Measurements from ENCODE around the gene ZNF750.

The ZNF750 gene

GRCh38 chr17:82856361-82856760 lies 16.5 kb upstream of the ZNF750 start:
- Histone ChIP-seq H3K9ac (ENCODE audit: low read length) (no peak overlapping the region), H3K4me2 (ENCODE audit: low read length) (no peak overlapping the region), H3K36me3 (ENCODE audit: insufficient read depth, low read length) (no peaks in the 10 kb centered on the region; the same call in 1 of the 2 replicates), H3K79me2 (ENCODE audit: insufficient read depth, low read length) (no peaks in the 10 kb centered on the region), H3K9me2 (ENCODE audit: low read depth, low read length) (no peaks in the 10 kb centered on the region), H3K4me3 (ENCODE audit: low read depth, low read length, poor library complexity, severe bottlenecking) (no peak overlapping the region), H2AFZ (ENCODE audit: low read length) (no peak overlapping the region), H3K27ac (ENCODE audit: low read depth, low read length, poor library complexity, severe bottlenecking) (no peak overlapping the region), H3F3A (ENCODE audit: insufficient read depth, low read length) (no peaks in the 10 kb centered on the region), H4K20me1 (ENCODE audit: insufficient read depth, low read length) (no peaks in the 10 kb centered on the region), H3K4me1 (ENCODE audit: insufficient read depth, low read length, severe bottlenecking) (peaks cover 27% of the 10 kb centered on the region), H3K27me3 (ENCODE audit: insufficient read depth, low read length) (no peaks in the 10 kb centered on the region), H3K9me3 (ENCODE audit: low read length) (no peaks in the 10 kb centered on the region)
- TF ChIP-seq, protein P1, sequence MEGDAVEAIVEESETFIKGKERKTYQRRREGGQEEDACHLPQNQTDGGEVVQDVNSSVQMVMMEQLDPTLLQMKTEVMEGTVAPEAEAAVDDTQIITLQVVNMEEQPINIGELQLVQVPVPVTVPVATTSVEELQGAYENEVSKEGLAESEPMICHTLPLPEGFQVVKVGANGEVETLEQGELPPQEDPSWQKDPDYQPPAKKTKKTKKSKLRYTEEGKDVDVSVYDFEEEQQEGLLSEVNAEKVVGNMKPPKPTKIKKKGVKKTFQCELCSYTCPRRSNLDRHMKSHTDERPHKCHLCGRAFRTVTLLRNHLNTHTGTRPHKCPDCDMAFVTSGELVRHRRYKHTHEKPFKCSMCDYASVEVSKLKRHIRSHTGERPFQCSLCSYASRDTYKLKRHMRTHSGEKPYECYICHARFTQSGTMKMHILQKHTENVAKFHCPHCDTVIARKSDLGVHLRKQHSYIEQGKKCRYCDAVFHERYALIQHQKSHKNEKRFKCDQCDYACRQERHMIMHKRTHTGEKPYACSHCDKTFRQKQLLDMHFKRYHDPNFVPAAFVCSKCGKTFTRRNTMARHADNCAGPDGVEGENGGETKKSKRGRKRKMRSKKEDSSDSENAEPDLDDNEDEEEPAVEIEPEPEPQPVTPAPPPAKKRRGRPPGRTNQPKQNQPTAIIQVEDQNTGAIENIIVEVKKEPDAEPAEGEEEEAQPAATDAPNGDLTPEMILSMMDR (IDR thresholded peaks at IDR 0.05; ENCODE audit: low read length): no peak
- no peak for TF ChIP-seq EZH2 (IDR thresholded peaks at IDR 0.05; ENCODE audit: borderline replicate concordance, low read length)

GRCh38 chr17:82854226-82854625 lies 14.4 kb upstream of the ZNF750 start:
- H3K4me2 ChIP-seq (ENCODE audit: low read length): no peak overlapping the region
- H3K4me3 ChIP-seq (ENCODE audit: low read depth, low read length, poor library complexity, severe bottlenecking): no peak overlapping the region
- H4K20me1 ChIP-seq (ENCODE audit: insufficient read depth, low read length): no peaks in the 10 kb centered on the region
- no peaks in the 10 kb centered on the region for H3F3A ChIP-seq (ENCODE audit: insufficient read depth, low read length)
- no peaks in the 10 kb centered on the region for H3K9me2 ChIP-seq (ENCODE audit: low read depth, low read length)
- TF ChIP-seq, protein P1 (IDR thresholded peaks at IDR 0.05; ENCODE audit: low read length): no peak
- no peaks in the 10 kb centered on the region for H3K79me2 ChIP-seq (ENCODE audit: insufficient read depth, low read length)
- H3K9ac ChIP-seq (ENCODE audit: low read length): no peak overlapping the region
- H2AFZ ChIP-seq (ENCODE audit: low read length): no peak overlapping the region
- peaks cover 8% of the 10 kb centered on the region; the same call in 1 of the 2 replicates for H3K36me3 ChIP-seq (ENCODE audit: insufficient read depth, low read length)
- H3K27me3 ChIP-seq (ENCODE audit: insufficient read depth, low read length): no peaks in the 10 kb centered on the region
- peaks cover 12% of the 10 kb centered on the region for H3K4me1 ChIP-seq (ENCODE audit: insufficient read depth, low read length, severe bottlenecking)
- no peak overlapping the region for H3K27ac ChIP-seq (ENCODE audit: low read depth, low read length, poor library complexity, severe bottlenecking)
- no peaks in the 10 kb centered on the region for H3K9me3 ChIP-seq (ENCODE audit: low read length)

DNA sequence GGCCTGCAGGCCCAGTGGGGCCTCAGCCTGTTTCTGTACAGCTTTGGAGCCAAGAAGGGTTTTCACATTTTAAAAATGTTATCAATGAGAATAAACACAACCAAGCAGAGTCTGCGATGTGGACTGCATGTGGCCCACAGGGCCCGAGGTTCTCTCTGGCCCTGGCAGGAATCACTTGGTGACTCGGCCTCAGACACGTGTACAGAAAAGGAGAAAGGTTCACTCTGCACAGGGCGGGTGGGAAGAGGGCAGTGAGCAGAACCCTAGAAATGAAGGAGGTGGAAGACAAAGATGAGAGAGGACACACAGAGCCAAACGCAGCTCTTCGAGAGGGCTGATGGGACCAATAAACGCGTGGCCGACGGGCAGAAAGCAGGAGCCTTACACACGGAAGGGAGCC lies 11.6 kb upstream of the ZNF750 start:
- Histone ChIP-seq H3F3A (ENCODE audit: insufficient read depth, low read length) (no peaks in the 10 kb centered on the region), H3K9me3 (ENCODE audit: low read length) (no peaks in the 10 kb centered on the region), H3K27me3 (ENCODE audit: insufficient read depth, low read length) (no peaks in the 10 kb centered on the region), H3K9ac (ENCODE audit: low read length) (no peak overlapping the region), H2AFZ (ENCODE audit: low read length) (no peak overlapping the region), H3K4me3 (ENCODE audit: low read depth, low read length, poor library complexity, severe bottlenecking) (no peak overlapping the region), H3K4me2 (ENCODE audit: low read length) (no peak overlapping the region), H3K4me1 (ENCODE audit: insufficient read depth, low read length, severe bottlenecking) (peaks cover 7% of the 10 kb centered on the region), H4K20me1 (ENCODE audit: insufficient read depth, low read length) (no peaks in the 10 kb centered on the region), H3K9me2 (ENCODE audit: low read depth, low read length) (no peaks in the 10 kb centered on the region), H3K36me3 (ENCODE audit: insufficient read depth, low read length) (peaks cover 8% of the 10 kb centered on the region; the same call in 1 of the 2 replicates), H3K79me2 (ENCODE audit: insufficient read depth, low read length) (no peaks in the 10 kb centered on the region), H3K27ac (ENCODE audit: low read depth, low read length, poor library complexity, severe bottlenecking) (no peak overlapping the region)
- TF ChIP-seq, protein P1 (IDR thresholded peaks at IDR 0.05; ENCODE audit: low read length): no peak
- no peak for TF ChIP-seq EZH2 (IDR thresholded peaks at IDR 0.05; ENCODE audit: borderline replicate concordance, low read length)

Data from OCI-LY1 (cell line).